GM18505 (cell line): ENCODE results near the gene PDXP.

Source experiments
- ATAC-seq: cut with Tn5 transposase; IDR thresholded peaks from one replicate; pipeline ENCODE4 v1.9.1; 2021; ENCODE audit not compliant: unreplicated experiment
- POLR2A ChIP-seq: IDR thresholded peaks from 4 replicates; pipeline ENCODE4 v1.6.1; 2011; ENCODE audit warnings: borderline replicate concordance; ENCODE audit not compliant: insufficient read depth, insufficient read length; ENCODE audit errors: extremely low read depth

PDXP gene

GRCh38 chr22:37632174-37633088 lies 26.1 kb upstream of the PDXP start:
- TF ChIP-seq POLR2A = no peak
- ATAC-seq = peak; percentile 12

GRCh38 chr22:37633089-37633624 lies 25.4 kb upstream of the PDXP start:
- ATAC-seq = peak; percentile 53
- TF ChIP-seq POLR2A = peak; percentile 39

- peak; percentile 74 for TF ChIP-seq POLR2A
- ATAC-seq = peak; percentile 54
Measured at GRCh38 chr22:37633625-37634416, 24.7 kb upstream of the PDXP start.

GRCh38 chr22:37634417-37634924 lies 24.1 kb upstream of the PDXP start:
- TF ChIP-seq POLR2A = no peak
- no peak for ATAC-seq

- no peak for ATAC-seq
- TF ChIP-seq POLR2A = no peak
Measured at GRCh38 chr22:37635157-37635556, 23.4 kb upstream of the PDXP start.

- ATAC-seq = no peak
- TF ChIP-seq POLR2A = no peak
Measured at GRCh38 chr22:37636186-37636948, 22.2 kb upstream of the PDXP start.

- ATAC-seq = no peak
- no peak for TF ChIP-seq POLR2A
Measured at GRCh38 chr22:37636949-37637273, 21.6 kb upstream of the PDXP start.

GRCh38 chr22:37638391-37639069 lies 20.0 kb upstream of the PDXP start:
- TF ChIP-seq POLR2A = no peak
- ATAC-seq = no peak

- peak; percentile 37 for TF ChIP-seq POLR2A
- ATAC-seq = no peak
Measured at GRCh38 chr22:37639070-37639760, 19.3 kb upstream of the PDXP start, which contains the start of gene SH3BP1. SH3BP1 (plus strand) TSS chr22:37639669; CDS start chr22:37639788, 119 bp downstream.

- no peak for ATAC-seq
- TF ChIP-seq POLR2A = no peak
Measured at GRCh38 chr22:37639771-37640590, 18.5 kb upstream of the PDXP start.

- TF ChIP-seq POLR2A = no peak
Measured at GRCh38 chr22:37640591-37641560, 17.6 kb upstream of the PDXP start.

More at GRCh38 chr22:37640591-37641560, 17.6 kb upstream of the PDXP start:
- no peak for ATAC-seq
